Spleen (tissue), 11 donors: ENCODE measurements around the gene NUP107. TPM values are rescaled to one million over a fixed set of nuclear protein-coding genes. Genes with fewer than 3 reads are reported as not detected.

Experiments
- DNase-seq: peaks from one replicate; pipeline ENCODE4 v3.0.0-alpha.2; 2020
- H3K27ac ChIP-seq, 8 donors: fragments of 200-600 bp; sonication (generic) in 7 of 8; 1 replicate in 4 of 8; 2 replicates in 4 of 8; pipeline versions ENCODE4 v1.5.0 to v1.8.0; 2016 to 2021; ENCODE audit warnings: inconsistent platforms in 4 of 8, mild to moderate bottlenecking in 4 of 8, moderate library complexity in 1 of 8
- H3K27me3 ChIP-seq, 7 donors: fragments of 200-600 bp; sonication (generic) in 6 of 7; replicated peaks in 1 of 7; 1 replicate in 4 of 7; 2 replicates in 3 of 7; pipeline versions ENCODE4 v1.5.0 to v1.8.0; 2016 to 2021; ENCODE audit warnings: inconsistent platforms in 3 of 7, mild to moderate bottlenecking in 1 of 7
- H3K36me3 ChIP-seq, 6 donors: fragments of 200-600 bp; sonication (generic) in 5 of 6; 1 replicate in 4 of 6; 2 replicates in 2 of 6; pipeline versions ENCODE4 v1.5.0 to v1.8.0; 2016 to 2021; ENCODE audit warnings: inconsistent platforms in 2 of 6
- H3K4me1 ChIP-seq, 6 donors: fragments of 200-600 bp; sonication (generic) in 5 of 6; 1 replicate in 3 of 6; 2 replicates in 3 of 6; pipeline versions ENCODE4 v1.5.0 to v1.8.0; 2016 to 2021; ENCODE audit warnings: inconsistent platforms in 3 of 6
- H3K4me3 ChIP-seq, 8 donors: fragments of 200-600 bp; sonication (generic) in 7 of 8; 1 replicate in 4 of 8; 2 replicates in 4 of 8; pipeline versions ENCODE4 v1.5.0 to v1.8.0; 2016 to 2021; ENCODE audit warnings: inconsistent platforms in 4 of 8, mild to moderate bottlenecking in 4 of 8, moderate library complexity in 2 of 8
- H3K9me3 ChIP-seq, 8 donors: fragments of 200-600 bp; sonication (generic) in 7 of 8; 1 replicate in 4 of 8; 2 replicates in 4 of 8; pipeline versions ENCODE4 v1.5.0 to v1.8.0; 2016 to 2021; ENCODE audit warnings: inconsistent platforms in 4 of 8
- POLR2A ChIP-seq, 3 donors: fragments of 450-650 bp; IDR thresholded peaks; one replicate each; pipeline ENCODE4 v1.5.1; 2017; ENCODE audit warnings: antibody characterized with exemption in 3 of 3, mild to moderate bottlenecking in 1 of 3
- POLR2AphosphoS5 ChIP-seq, 3 donors: sonication (generic); formaldehyde crosslinking; IDR thresholded peaks; one replicate each; pipeline ENCODE4 v1.5.1; 2017; ENCODE audit warnings: antibody characterized with exemption in 3 of 3
- WGBS, 5 donors: extraction: QIAGEN DNeasy Blood & Tissue Kit in 3 of 5; methylation state at CpG; one replicate each; pipeline versions ENCODE4 v1.1.5 to v1.1.7; 2013 to 2018; 5-methylcytosine and 5-hydroxymethylcytosine counted together
- intact Hi-C: fragments of 100-400 bp; cut with DNase I; formaldehyde crosslinking; loops from one replicate; pipeline ENCODE4 v1.15.0; 2023; ENCODE audit warnings: low total_unique reads
- polyA plus RNA-seq, 3 donors: library from polyadenylated mRNA; stranded (reverse); fragments of 200-250 nt; gene quantifications; one replicate each; pipeline ENCODE4 v1.2.1, GENCODE V29; 2013
- total RNA-seq, 7 donors: library from RNA; depleted of rRNA in 3 of 7; stranded (reverse); fragments of >200 nt in 3 of 7; fragmentation: NEBNext Ultra II Directional in 4 of 7; extraction: Animal tissue kit (Norgen Biotek cat#: 25700) in 4 of 7; gene quantifications; one replicate each; pipeline versions ENCODE4 v1.1.0 to v1.2.1, GENCODE V29; 2016 to 2021
- TF ChIP-seq, protein P1 (sequence below), 11 experiments: fragments of 200-600 bp in 7 of 11; fragments of 450-650 bp in 4 of 11; sonication (generic) in 4 of 11; IDR thresholded peaks in 8 of 11; conservative IDR thresholded peaks in 3 of 11; 1 replicate in 7 of 11; 2 replicates in 4 of 11; pipeline versions ENCODE4 v1.4.0 to v1.8.0; 2016 to 2021; ENCODE audit warnings: antibody characterized with exemption in 11 of 11, inconsistent platforms in 4 of 11, mild to moderate bottlenecking in 1 of 11
- donor health status: healthy with polysubstance abuse.
- donor health status: DM: no; HTN: no; CAD: no; lungs with moderate emphysema.
- donor health status: DM: no; HTN: no; CAD: no.
- donor health status: Bipolar disorder and iron deficiency.
- donor health status: healthy.
- donor health status: DM: no; HTN: no; CAD: no.
- donor health status: DM: yes; HTN: yes; CAD: no.

NUP107 gene
- total and polyA plus RNA-seq, 10 donors: 19.7 to 61.4 (median 50.5) TPM

DNA sequence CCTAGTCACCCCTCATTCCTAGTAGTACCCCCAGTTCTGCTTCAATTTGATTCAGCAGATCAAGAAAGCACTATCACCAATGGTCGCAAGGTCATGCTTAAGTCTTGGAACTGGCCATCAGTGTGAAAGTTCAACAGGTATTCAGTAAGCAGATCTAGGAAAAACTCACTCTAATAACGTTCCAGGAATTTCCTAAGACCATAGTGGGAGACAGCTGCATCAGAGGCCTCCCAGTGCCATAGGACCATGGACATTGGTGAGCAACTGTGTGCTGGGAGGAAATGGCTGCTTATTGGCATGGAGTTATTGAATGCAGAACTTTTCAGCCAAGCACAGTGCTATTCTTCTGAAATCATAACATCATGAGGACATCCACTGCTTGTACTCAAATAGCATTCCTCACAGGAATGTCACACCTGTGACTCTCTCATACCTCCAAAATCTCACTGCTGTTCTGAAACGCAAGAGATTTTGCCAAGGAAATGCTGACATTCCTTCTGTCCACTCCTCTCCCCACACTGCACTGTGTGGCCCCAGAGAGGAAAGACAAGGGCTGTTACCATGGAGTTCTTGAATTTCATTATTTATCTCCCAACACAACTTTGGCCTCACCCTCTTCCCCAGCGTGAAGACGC is 90.3 kb downstream of the NUP107 start:
- Histone ChIP-seq H3K4me3 (no peak overlapping the region), H3K4me1 (peaks cover 0 to 22% (median 8%) of the 10 kb centered on the region in 6 donors), H3K36me3 (no peaks in the 10 kb centered on the region), H3K27ac (no peak overlapping the region), H3K27me3 (no peaks in the 10 kb centered on the region), H3K9me3 (no peaks in the 10 kb centered on the region)
- DNase-seq: no peak
- TF ChIP-seq, protein P1, sequence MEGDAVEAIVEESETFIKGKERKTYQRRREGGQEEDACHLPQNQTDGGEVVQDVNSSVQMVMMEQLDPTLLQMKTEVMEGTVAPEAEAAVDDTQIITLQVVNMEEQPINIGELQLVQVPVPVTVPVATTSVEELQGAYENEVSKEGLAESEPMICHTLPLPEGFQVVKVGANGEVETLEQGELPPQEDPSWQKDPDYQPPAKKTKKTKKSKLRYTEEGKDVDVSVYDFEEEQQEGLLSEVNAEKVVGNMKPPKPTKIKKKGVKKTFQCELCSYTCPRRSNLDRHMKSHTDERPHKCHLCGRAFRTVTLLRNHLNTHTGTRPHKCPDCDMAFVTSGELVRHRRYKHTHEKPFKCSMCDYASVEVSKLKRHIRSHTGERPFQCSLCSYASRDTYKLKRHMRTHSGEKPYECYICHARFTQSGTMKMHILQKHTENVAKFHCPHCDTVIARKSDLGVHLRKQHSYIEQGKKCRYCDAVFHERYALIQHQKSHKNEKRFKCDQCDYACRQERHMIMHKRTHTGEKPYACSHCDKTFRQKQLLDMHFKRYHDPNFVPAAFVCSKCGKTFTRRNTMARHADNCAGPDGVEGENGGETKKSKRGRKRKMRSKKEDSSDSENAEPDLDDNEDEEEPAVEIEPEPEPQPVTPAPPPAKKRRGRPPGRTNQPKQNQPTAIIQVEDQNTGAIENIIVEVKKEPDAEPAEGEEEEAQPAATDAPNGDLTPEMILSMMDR (IDR thresholded peaks at IDR 0.05 in 8 of 11, conservative IDR thresholded peaks at IDR 0.05 in 3 of 11): no peak
- TF ChIP-seq POLR2AphosphoS5 (IDR thresholded peaks at IDR 0.05) (no peak), POLR2A (IDR thresholded peaks at IDR 0.05) (no peak)
- intact Hi-C loops: no loop called here
- 78 to 89% (median 86%) methylated on average over 5 of the region's 5 CpGs for WGBS, 5 donors

DNA sequence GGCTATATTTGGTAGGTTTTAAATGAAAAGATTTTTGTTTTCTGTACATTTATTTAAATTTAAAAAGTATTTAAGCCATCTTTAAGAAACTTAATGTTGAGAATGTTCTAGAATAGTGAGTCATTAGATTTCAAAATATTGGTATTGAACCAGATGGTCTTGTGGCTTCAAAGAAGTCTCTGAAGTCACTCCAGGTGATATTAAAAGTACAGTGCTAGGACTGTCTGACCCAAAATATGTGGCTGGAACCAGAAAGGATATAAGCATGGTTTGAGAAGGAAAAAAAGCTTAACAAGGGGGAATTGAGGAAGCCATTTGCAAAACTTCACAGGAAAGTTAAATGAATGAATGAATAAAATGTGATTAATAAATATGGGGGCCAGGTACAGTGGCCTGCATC is 92.5 kb downstream of the NUP107 start:
- Histone ChIP-seq H3K27ac (no peak overlapping the region), H3K4me1 (peaks cover 0 to 8% (median 3%) of the 10 kb centered on the region in 6 donors), H3K4me3 (no peak overlapping the region), H3K36me3 (no peaks in the 10 kb centered on the region), H3K27me3 (no peaks in the 10 kb centered on the region), H3K9me3 (no peaks in the 10 kb centered on the region)
- intact Hi-C loops: no loop called here
- no peak for TF ChIP-seq POLR2A (IDR thresholded peaks at IDR 0.05)
- no peak for TF ChIP-seq POLR2AphosphoS5 (IDR thresholded peaks at IDR 0.05)
- TF ChIP-seq, protein P1 (IDR thresholded peaks at IDR 0.05 in 8 of 11, conservative IDR thresholded peaks at IDR 0.05 in 3 of 11): no peak
- DNase-seq: no peak

DNA sequence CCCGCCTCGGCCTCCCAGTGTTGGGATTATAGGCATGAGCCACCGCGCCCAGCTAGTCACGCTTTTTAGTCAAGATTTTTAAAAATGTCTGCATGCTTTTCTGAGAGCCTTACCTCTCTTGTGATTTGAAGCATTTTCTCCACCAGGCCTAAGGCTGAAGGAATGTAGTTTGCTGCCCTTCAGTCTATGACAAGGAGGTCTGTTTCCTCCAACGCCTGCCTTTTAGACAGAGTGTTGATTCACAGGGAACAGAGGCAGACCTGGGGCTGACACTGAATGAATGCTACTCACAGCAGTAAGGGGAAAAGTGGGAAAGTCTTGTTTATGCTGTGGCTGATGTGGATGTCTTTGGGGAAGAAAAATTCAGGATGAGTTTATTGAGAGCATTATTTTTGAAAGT is 94.0 kb downstream of the NUP107 start:
- DNase-seq: no peak
- intact Hi-C loops: no loop called here
- 92 to 96% (median 94%) methylated on average over 6 of the region's 6 CpGs for WGBS, 5 donors
- H3K36me3 ChIP-seq: no peaks in the 10 kb centered on the region
- H3K9me3 ChIP-seq: no peaks in the 10 kb centered on the region
- H3K4me1 ChIP-seq: peaks cover 1 to 23% (median 14%) of the 10 kb centered on the region in 6 donors
- TF ChIP-seq POLR2A (IDR thresholded peaks at IDR 0.05) (no peak), POLR2AphosphoS5 (IDR thresholded peaks at IDR 0.05) (no peak)
- TF ChIP-seq, protein P1 (IDR thresholded peaks at IDR 0.05 in 8 of 11, conservative IDR thresholded peaks at IDR 0.05 in 3 of 11): no peak
- no peaks in the 10 kb centered on the region for H3K27me3 ChIP-seq
- no peak overlapping the region for H3K27ac ChIP-seq
- no peak overlapping the region for H3K4me3 ChIP-seq

DNA sequence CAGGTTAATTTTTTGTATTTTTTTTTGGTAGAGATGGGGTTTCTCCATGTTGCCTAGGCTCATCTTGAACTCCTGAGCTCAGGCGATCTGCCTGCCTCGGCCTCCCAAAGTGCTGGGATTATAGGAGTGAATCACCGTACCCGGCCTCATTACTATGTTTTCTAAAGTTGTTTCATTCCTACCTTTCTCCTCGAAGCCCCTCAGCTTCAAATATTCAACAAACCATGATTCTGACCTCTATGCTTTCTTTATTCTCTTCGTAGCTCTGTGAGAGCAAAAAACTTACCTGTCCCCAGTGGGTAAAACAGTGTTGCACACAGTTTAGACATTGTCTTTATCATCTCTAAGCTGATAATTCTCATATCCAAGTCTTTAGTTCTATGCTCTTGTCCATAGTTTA is 95.0 kb downstream of the NUP107 start:
- WGBS, 5 donors: 92 to 96% (median 95%) methylated on average over 6 of the region's 6 CpGs
- no peaks in the 10 kb centered on the region for H3K27me3 ChIP-seq

More for the DNA sequence above, 95.0 kb downstream of the NUP107 start:
- H3K36me3 ChIP-seq: no peaks in the 10 kb centered on the region
- H3K9me3 ChIP-seq: no peaks in the 10 kb centered on the region
- H3K4me3 ChIP-seq: no peak overlapping the region
- TF ChIP-seq POLR2A (IDR thresholded peaks at IDR 0.05) (no peak), POLR2AphosphoS5 (IDR thresholded peaks at IDR 0.05) (no peak)
- TF ChIP-seq, protein P1 (IDR thresholded peaks at IDR 0.05 in 8 of 11, conservative IDR thresholded peaks at IDR 0.05 in 3 of 11): no peak
- no peak overlapping the region for H3K27ac ChIP-seq
- no peak for DNase-seq
- intact Hi-C loops: no loop called here
- peaks cover 9 to 33% (median 24%) of the 10 kb centered on the region in 6 donors for H3K4me1 ChIP-seq
